ENCODE data around the gene ALDH1A2. TPM values are rescaled to one million over a fixed set of nuclear protein-coding genes. Genes with fewer than 3 reads are reported as not detected.

ALDH1A2 gene
- total RNA-seq, 1 experiment from 2014 or later = 4.0 TPM

- no peak overlapping the region for H3K4me3 ChIP-seq
- DNase-seq = peak in 1 of 2 experiments; percentile 28
- ChIA-PET POLR2A (ENCODE audit: unreplicated experiment) (interaction anchor here (0.6 to 0.7 kb wide), 2 partner anchors 33 to 772 kb away, joined by 3 read pairs; no protein-coding TSS in a partner anchor), CTCF (interaction anchor here (1.1 kb wide), 1 partner anchor 315 kb away, joined by 5 read pairs; no protein-coding TSS in a partner anchor)
- intact Hi-C loops (cut with micrococcal nuclease; ENCODE audit: unreplicated experiment) = no loop called here
- H4K20me1 ChIP-seq (ENCODE audit: insufficient read depth) = no peaks in the 10 kb centered on the region
- no peaks in the 10 kb centered on the region for H3K36me3 ChIP-seq (ENCODE audit: low read depth)
- H3K9me3 ChIP-seq (ENCODE audit: insufficient read depth, low read depth) = no peaks in the 10 kb centered on the region
- no peaks in the 10 kb centered on the region for H3K79me2 ChIP-seq (ENCODE audit: low read depth)
- no peaks in the 10 kb centered on the region for H3K4me1 ChIP-seq (replicated peaks; ENCODE audit: insufficient read depth)
- no peak overlapping the region for H3K4me2 ChIP-seq
- H3K27me3 ChIP-seq (ENCODE audit: insufficient read depth, low read depth) = no peaks in the 10 kb centered on the region
- no peak overlapping the region for H3K27ac ChIP-seq
- no peak for TF ChIP-seq CTCF (conservative IDR thresholded peaks at IDR 0.05)
- TF ChIP-seq EZH2 (IDR thresholded peaks at IDR 0.05; ENCODE audit: low read depth) = no peak
- H2AFZ ChIP-seq = no peak overlapping the region
- no peaks in the 10 kb centered on the region for H3K9me2 ChIP-seq (ENCODE audit: insufficient read depth)
- no TSS peak for BruUV-seq (replicated peaks)
- no peaks in the 10 kb centered on the region for H3F3A ChIP-seq (ENCODE audit: insufficient read depth, low read depth)
Measured at GRCh38 chr15:58066042-58066867, 744 bp upstream of the ALDH1A2 start.

- Histone ChIP-seq H3K36me3 (ENCODE audit: low read depth) (no peaks in the 10 kb centered on the region), H3K4me1 (replicated peaks; ENCODE audit: insufficient read depth) (no peaks in the 10 kb centered on the region), H2AFZ (no peak overlapping the region), H3K4me2 (no peak overlapping the region), H3K4me3 (no peak overlapping the region), H3K27ac (no peak overlapping the region), H3K79me2 (ENCODE audit: low read depth) (no peaks in the 10 kb centered on the region), H3K27me3 (ENCODE audit: insufficient read depth, low read depth) (no peaks in the 10 kb centered on the region), H3K9me3 (ENCODE audit: insufficient read depth, low read depth) (no peaks in the 10 kb centered on the region), H4K20me1 (ENCODE audit: insufficient read depth) (no peaks in the 10 kb centered on the region), H3F3A (ENCODE audit: insufficient read depth, low read depth) (no peaks in the 10 kb centered on the region), H3K9me2 (ENCODE audit: insufficient read depth) (no peaks in the 10 kb centered on the region)
- no TSS peak for BruUV-seq (replicated peaks)
- TF ChIP-seq CTCF (conservative IDR thresholded peaks at IDR 0.05) (no peak), EZH2 (IDR thresholded peaks at IDR 0.05; ENCODE audit: low read depth) (no peak)
- intact Hi-C loops (cut with micrococcal nuclease; ENCODE audit: unreplicated experiment) = no loop called here
- POLR2A ChIA-PET (ENCODE audit: unreplicated experiment) = no interaction called here
- no peak for DNase-seq
- CTCF ChIA-PET = no interaction called here
Measured at GRCh38 chr15:58064980-58065444, 499 bp downstream of the ALDH1A2 start.

- no peaks in the 10 kb centered on the region for H3K27me3 ChIP-seq (ENCODE audit: insufficient read depth, low read depth)
- no peaks in the 10 kb centered on the region for H3K9me3 ChIP-seq (ENCODE audit: insufficient read depth, low read depth)
- H3K36me3 ChIP-seq (ENCODE audit: low read depth) = no peaks in the 10 kb centered on the region
- no peaks in the 10 kb centered on the region for H4K20me1 ChIP-seq (ENCODE audit: insufficient read depth)
- no peaks in the 10 kb centered on the region for H3K9me2 ChIP-seq (ENCODE audit: insufficient read depth)
- no peaks in the 10 kb centered on the region for H3F3A ChIP-seq (ENCODE audit: insufficient read depth, low read depth)
- no peak overlapping the region for H3K4me2 ChIP-seq
- H2AFZ ChIP-seq = no peak overlapping the region
- intact Hi-C loops (cut with micrococcal nuclease; ENCODE audit: unreplicated experiment) = no loop called here
- no peaks in the 10 kb centered on the region for H3K79me2 ChIP-seq (ENCODE audit: low read depth)
- BruUV-seq (replicated peaks) = no TSS peak
- no peak overlapping the region for H3K27ac ChIP-seq
- H3K4me3 ChIP-seq = no peak overlapping the region
- ChIA-PET POLR2A (ENCODE audit: unreplicated experiment) (no interaction called here), CTCF (no interaction called here)
- H3K4me1 ChIP-seq (replicated peaks; ENCODE audit: insufficient read depth) = no peaks in the 10 kb centered on the region
- TF ChIP-seq CTCF (conservative IDR thresholded peaks at IDR 0.05) = no peak
- no peak for TF ChIP-seq EZH2 (IDR thresholded peaks at IDR 0.05; ENCODE audit: low read depth)
- DNase-seq = no peak
Measured at GRCh38 chr15:58064082-58064979, 1.2 kb downstream of the ALDH1A2 start.
